BE2C (cell line): ENCODE measurements around the gene VAMP8.

Experiments used
- DNase-seq: peaks from one replicate; pipeline ENCODE4 v3.0.0-alpha.2; 2020
- H3K27me3 ChIP-seq: fragments of 250-450 bp; sonication (Bioruptor Pico); 2 replicates; pipeline ENCODE4 v1.5.1; 2020; ENCODE audit warnings: mild to moderate bottlenecking
- H3K36me3 ChIP-seq: fragments of 250-450 bp; sonication (Bioruptor Pico); 2 replicates; pipeline ENCODE4 v1.5.1; 2020; ENCODE audit warnings: mild to moderate bottlenecking
- H3K4me1 ChIP-seq: fragments of 250-450 bp; sonication (Bioruptor Pico); 2 replicates; pipeline ENCODE4 v1.5.1; 2020
- H3K4me3 ChIP-seq: 2 replicates; pipeline ENCODE4 v1.5.1; 2011; ENCODE audit warnings: low read depth, low read length
- H3K9me3 ChIP-seq: fragments of 250-450 bp; sonication (Bioruptor Pico); 2 replicates; pipeline ENCODE4 v1.5.1; 2020
- TF ChIP-seq, protein P1 (sequence below): IDR thresholded peaks from 2 replicates; pipeline ENCODE4 v1.5.1; 2012; ENCODE audit warnings: mild to moderate bottlenecking, low read depth, low read length

Gene VAMP8

DNA sequence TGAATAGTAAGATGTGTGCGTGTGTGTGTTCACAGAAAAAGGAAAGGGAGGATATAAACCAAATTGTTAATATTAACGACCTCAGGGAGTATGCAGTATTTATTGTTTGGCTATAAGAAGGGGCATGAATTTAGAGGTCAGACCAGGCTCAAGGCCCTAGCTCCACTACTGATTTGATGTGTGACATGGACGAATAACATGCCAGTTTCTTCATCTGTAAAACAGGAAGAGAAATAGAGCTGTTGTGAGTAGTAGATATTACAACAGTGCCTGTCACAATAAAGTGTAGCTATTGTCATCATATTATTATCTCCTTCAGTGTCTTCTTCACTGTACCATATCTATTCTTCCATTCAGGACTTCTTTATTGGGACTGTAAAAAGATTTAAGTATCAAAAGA is 42.5 kb upstream of the VAMP8 start:
- Histone ChIP-seq H3K27me3 (no peaks in the 10 kb centered on the region), H3K4me3 (no peak overlapping the region), H3K4me1 (peaks cover 3% of the 10 kb centered on the region; the same call in 1 of the 2 replicates), H3K9me3 (no peaks in the 10 kb centered on the region), H3K36me3 (peaks cover 9% of the 10 kb centered on the region)
- DNase-seq = no peak
- TF ChIP-seq, protein P1, sequence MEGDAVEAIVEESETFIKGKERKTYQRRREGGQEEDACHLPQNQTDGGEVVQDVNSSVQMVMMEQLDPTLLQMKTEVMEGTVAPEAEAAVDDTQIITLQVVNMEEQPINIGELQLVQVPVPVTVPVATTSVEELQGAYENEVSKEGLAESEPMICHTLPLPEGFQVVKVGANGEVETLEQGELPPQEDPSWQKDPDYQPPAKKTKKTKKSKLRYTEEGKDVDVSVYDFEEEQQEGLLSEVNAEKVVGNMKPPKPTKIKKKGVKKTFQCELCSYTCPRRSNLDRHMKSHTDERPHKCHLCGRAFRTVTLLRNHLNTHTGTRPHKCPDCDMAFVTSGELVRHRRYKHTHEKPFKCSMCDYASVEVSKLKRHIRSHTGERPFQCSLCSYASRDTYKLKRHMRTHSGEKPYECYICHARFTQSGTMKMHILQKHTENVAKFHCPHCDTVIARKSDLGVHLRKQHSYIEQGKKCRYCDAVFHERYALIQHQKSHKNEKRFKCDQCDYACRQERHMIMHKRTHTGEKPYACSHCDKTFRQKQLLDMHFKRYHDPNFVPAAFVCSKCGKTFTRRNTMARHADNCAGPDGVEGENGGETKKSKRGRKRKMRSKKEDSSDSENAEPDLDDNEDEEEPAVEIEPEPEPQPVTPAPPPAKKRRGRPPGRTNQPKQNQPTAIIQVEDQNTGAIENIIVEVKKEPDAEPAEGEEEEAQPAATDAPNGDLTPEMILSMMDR = no peak

GRCh38 chr2:85536479-85536878 is 40.9 kb upstream of the VAMP8 start:
- TF ChIP-seq, protein P1 = no peak

GRCh38 chr2:85537600-85538506 is 39.5 kb upstream of the VAMP8 start:
- TF ChIP-seq, protein P1 = no peak
- H3K9me3 ChIP-seq = no peaks in the 10 kb centered on the region
- H3K27me3 ChIP-seq = no peaks in the 10 kb centered on the region
- peaks cover 3% of the 10 kb centered on the region; the same call in 1 of the 2 replicates for H3K4me1 ChIP-seq
- DNase-seq = peak; percentile 70
- H3K4me3 ChIP-seq = peak overlapping the region; percentile 91
- peaks cover 38% of the 10 kb centered on the region for H3K36me3 ChIP-seq

More at GRCh38 chr2:85536479-85536878, 40.9 kb upstream of the VAMP8 start:
- DNase-seq = peak; percentile 39
- Histone ChIP-seq H3K9me3 (no peaks in the 10 kb centered on the region), H3K36me3 (peaks cover 25% of the 10 kb centered on the region), H3K4me1 (peaks cover 3% of the 10 kb centered on the region; the same call in 1 of the 2 replicates), H3K4me3 (peak overlapping the region; percentile 91), H3K27me3 (no peaks in the 10 kb centered on the region)

- TF ChIP-seq, protein P1 = peak; percentile 58
- DNase-seq = peak; percentile 92
- Histone ChIP-seq H3K9me3 (no peaks in the 10 kb centered on the region), H3K4me1 (peaks cover 3% of the 10 kb centered on the region; the same call in 1 of the 2 replicates), H3K36me3 (peaks cover 47% of the 10 kb centered on the region), H3K27me3 (no peaks in the 10 kb centered on the region), H3K4me3 (peak within 1 kb of the TSS; percentile 91)
Measured at GRCh38 chr2:85538507-85539360, 38.7 kb upstream of the VAMP8 start, which contains the start of gene MAT2A. Gene MAT2A (plus strand): TSS chr2:85539168. CDS start chr2:85539288, 120 bp downstream.

DNA sequence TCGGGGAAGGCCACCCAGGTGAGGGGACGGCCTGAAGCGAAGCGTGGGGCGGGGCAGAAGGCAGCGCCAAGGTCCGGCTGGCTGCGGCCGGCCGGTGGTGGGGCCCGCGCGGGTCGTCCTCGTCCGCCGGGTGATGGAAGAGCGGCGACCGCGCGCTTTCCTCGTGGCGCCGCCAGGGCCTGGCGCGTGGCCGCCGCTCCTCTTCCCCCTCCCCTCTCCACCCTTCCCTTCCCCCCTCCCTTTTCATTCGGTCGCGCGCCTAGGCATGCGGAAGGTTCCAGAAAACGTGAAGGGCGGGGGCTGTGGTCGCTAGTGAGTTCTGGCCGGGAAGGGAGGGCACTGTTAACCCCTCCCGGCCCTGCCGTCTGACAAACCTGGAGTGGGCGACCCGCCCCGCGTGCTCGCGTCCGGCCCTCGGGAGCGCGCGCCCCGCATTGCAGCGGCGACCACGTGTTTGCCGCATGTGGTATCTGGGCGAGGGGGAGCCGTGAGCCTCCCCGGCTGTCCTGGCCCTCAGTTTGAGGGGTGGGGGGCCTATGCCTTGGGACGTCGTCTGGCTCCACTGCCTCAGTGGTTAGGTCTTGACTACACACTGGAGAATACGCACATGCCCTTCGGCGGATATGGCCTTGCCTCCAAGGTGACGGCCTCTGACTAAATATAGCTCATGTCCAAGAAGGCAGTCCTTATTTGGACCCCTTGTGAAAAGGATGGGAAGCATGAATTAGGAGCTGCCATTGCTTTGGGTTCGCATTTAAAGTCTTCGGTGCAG is 37.8 kb upstream of the VAMP8 start:
- Histone ChIP-seq H3K4me3 (peak overlapping the region; percentile 91), H3K36me3 (peaks cover 55% of the 10 kb centered on the region), H3K27me3 (no peaks in the 10 kb centered on the region), H3K9me3 (no peaks in the 10 kb centered on the region), H3K4me1 (peaks cover 3% of the 10 kb centered on the region; the same call in 1 of the 2 replicates)
- peak; percentile 59 for DNase-seq
- TF ChIP-seq, protein P1 = no peak
